Chondrocyte (in vitro differentiated cells): Measurements from ENCODE around the gene MLIP. TPM values are rescaled to one million over a fixed set of nuclear protein-coding genes. Genes with fewer than 3 reads are reported as not detected.

Source experiments
- DNase-seq: peaks from one replicate; pipeline ENCODE4 v3.0.0; 2021; ENCODE audit warnings: mixed read lengths, low spot score
- H3K27ac Mint-ChIP-seq: one replicate; pipeline ENCODE4 v1.8.0; 2021; ENCODE audit warnings: mild to moderate bottlenecking, moderate library complexity, mixed read lengths; ENCODE audit not compliant: unreplicated experiment
- H3K27me3 Mint-ChIP-seq: 2 replicates; pipeline ENCODE4 v1.8.0; 2021; ENCODE audit warnings: low read depth, mixed read lengths
- H3K36me3 Mint-ChIP-seq: 2 replicates; pipeline ENCODE4 v1.8.0; 2021; ENCODE audit warnings: low read depth, mixed read lengths
- H3K4me1 Mint-ChIP-seq: 2 replicates; pipeline ENCODE4 v1.8.0; 2021; ENCODE audit warnings: low read depth, mild to moderate bottlenecking, mixed read lengths
- H3K4me3 Mint-ChIP-seq: one replicate; pipeline ENCODE4 v1.8.0; 2021; ENCODE audit warnings: mild to moderate bottlenecking, moderate library complexity, mixed read lengths; ENCODE audit not compliant: unreplicated experiment
- H3K9me3 Mint-ChIP-seq: 2 replicates; pipeline ENCODE4 v1.8.0; 2021; ENCODE audit warnings: low read depth, mixed read lengths
- CTCF ChIP-seq: fragments of 200-600 bp; sonication (generic); IDR thresholded peaks from 2 replicates; pipeline ENCODE4 v1.5.0; 2021; ENCODE audit warnings: antibody characterized with exemption, mild to moderate bottlenecking, moderate library complexity
- total RNA-seq: library from RNA; stranded (reverse); gene quantifications from 3 replicates; pipeline ENCODE4 v1.2.1, GENCODE V29; 2021

The MLIP gene
- total RNA-seq, 1 donor from 2014 or later: not detected

GRCh38 chr6:54102238-54102637, 9.0 kb upstream of the MLIP start:
- H3K27ac Mint-ChIP-seq: no peak overlapping the region
- H3K36me3 Mint-ChIP-seq: peaks cover 3% of the 10 kb centered on the region
- no peak for DNase-seq
- no peak overlapping the region for H3K4me3 Mint-ChIP-seq
- peaks cover 3% of the 10 kb centered on the region for H3K27me3 Mint-ChIP-seq
- peaks cover 8% of the 10 kb centered on the region for H3K9me3 Mint-ChIP-seq
- no peak for TF ChIP-seq CTCF
- H3K4me1 Mint-ChIP-seq: peaks cover 5% of the 10 kb centered on the region

- peaks cover 2% of the 10 kb centered on the region for H3K27me3 Mint-ChIP-seq
- no peak overlapping the region for H3K27ac Mint-ChIP-seq
- no peak overlapping the region for H3K4me3 Mint-ChIP-seq
- no peak for TF ChIP-seq CTCF
- peaks cover 5% of the 10 kb centered on the region for H3K9me3 Mint-ChIP-seq
- no peak for DNase-seq
- peaks cover 3% of the 10 kb centered on the region for H3K36me3 Mint-ChIP-seq
- H3K4me1 Mint-ChIP-seq: peaks cover 9% of the 10 kb centered on the region
These were observed 7.7 kb upstream of the MLIP start for GRCh38 chr6:54103497-54103896.

- Mint-ChIP-seq H3K27ac (no peak overlapping the region), H3K36me3 (peaks cover 3% of the 10 kb centered on the region), H3K4me3 (no peak overlapping the region), H3K9me3 (peaks cover 5% of the 10 kb centered on the region), H3K4me1 (peaks cover 16% of the 10 kb centered on the region), H3K27me3 (peaks cover 4% of the 10 kb centered on the region)
- TF ChIP-seq CTCF: no peak
- DNase-seq: no peak
These were observed 4.5 kb upstream of the MLIP start for GRCh38 chr6:54106727-54107126.

GRCh38 chr6:54107470-54108090, 3.7 kb upstream of the MLIP start:
- DNase-seq: no peak
- TF ChIP-seq CTCF: no peak
- Mint-ChIP-seq H3K36me3 (peaks cover 3% of the 10 kb centered on the region), H3K4me3 (no peak overlapping the region), H3K27me3 (peaks cover 4% of the 10 kb centered on the region), H3K27ac (no peak overlapping the region), H3K9me3 (peaks cover 5% of the 10 kb centered on the region), H3K4me1 (peaks cover 18% of the 10 kb centered on the region)

- no peak for DNase-seq
- H3K27ac Mint-ChIP-seq: no peak overlapping the region
- TF ChIP-seq CTCF: no peak
- no peak overlapping the region for H3K4me3 Mint-ChIP-seq
- H3K9me3 Mint-ChIP-seq: peaks cover 5% of the 10 kb centered on the region
- peaks cover 4% of the 10 kb centered on the region for H3K27me3 Mint-ChIP-seq
- peaks cover 22% of the 10 kb centered on the region for H3K4me1 Mint-ChIP-seq
- H3K36me3 Mint-ChIP-seq: peaks cover 3% of the 10 kb centered on the region
These were observed 3.0 kb upstream of the MLIP start for GRCh38 chr6:54108271-54108670.
